Parathyroid adenoma (tissue), 2 donors: ENCODE data around the gene PADI3.

Source experiments
- H2AFZ ChIP-seq: fragments of 300-600 bp; sonication (generic); one replicate; pipeline ENCODE4 v1.7.0; 2017; ENCODE audit warnings: antibody characterized with exemption, mild to moderate bottlenecking
- H3K27ac ChIP-seq: fragments of 300-600 bp; sonication (generic); one replicate; pipeline ENCODE4 v1.7.0; 2017
- H3K27me3 ChIP-seq: fragments of 300-600 bp; sonication (generic); one replicate; pipeline ENCODE4 v1.7.0; 2017; ENCODE audit warnings: low read length; ENCODE audit not compliant: control insufficient read depth, insufficient read depth
- H3K36me3 ChIP-seq: fragments of 300-600 bp; sonication (generic); one replicate; pipeline ENCODE4 v1.7.0; 2017; ENCODE audit warnings: low read length; ENCODE audit not compliant: control insufficient read depth, insufficient read depth
- H3K4me1 ChIP-seq: fragments of 300-600 bp; sonication (generic); one replicate; pipeline ENCODE4 v1.7.0; 2017; ENCODE audit warnings: control low read depth
- H3K4me2 ChIP-seq: fragments of 300-600 bp; sonication (generic); one replicate; pipeline ENCODE4 v1.7.0; 2017; ENCODE audit warnings: low read length
- H3K4me3 ChIP-seq: fragments of 300-600 bp; sonication (generic); one replicate; pipeline ENCODE4 v1.7.0; 2017; ENCODE audit warnings: low read depth, low read length
- H3K79me2 ChIP-seq: fragments of 300-600 bp; sonication (generic); one replicate; pipeline ENCODE4 v1.7.0; 2017; ENCODE audit warnings: control low read depth
- H3K9ac ChIP-seq: fragments of 300-600 bp; sonication (generic); one replicate; pipeline ENCODE4 v1.7.0; 2017; ENCODE audit warnings: mild to moderate bottlenecking
- H3K9me3 ChIP-seq: fragments of 300-600 bp; sonication (generic); one replicate; pipeline ENCODE4 v1.7.0; 2017; ENCODE audit warnings: low read length; ENCODE audit not compliant: control insufficient read depth
- CTCF ChIP-seq: fragments of 300-600 bp; sonication (generic); IDR thresholded peaks from one replicate; pipeline ENCODE4 v1.7.0; 2017; ENCODE audit warnings: antibody characterized with exemption, mild to moderate bottlenecking
- donor health status: primary hyperparathyroidism.

The PADI3 gene

GRCh38 chr1:17258116-17258757, 9.3 kb downstream of the PADI3 start:
- Histone ChIP-seq H3K36me3 (no peaks in the 10 kb centered on the region), H3K27me3 (no peaks in the 10 kb centered on the region), H3K4me1 (no peaks in the 10 kb centered on the region), H3K9me3 (no peaks in the 10 kb centered on the region), H3K9ac (no peak overlapping the region), H3K27ac (no peak overlapping the region), H3K79me2 (no peaks in the 10 kb centered on the region), H3K4me2 (no peak overlapping the region), H3K4me3 (no peak overlapping the region), H2AFZ (no peak overlapping the region)
- TF ChIP-seq CTCF = no peak

GRCh38 chr1:17258758-17259130, 9.8 kb downstream of the PADI3 start:
- Histone ChIP-seq H3K4me2 (no peak overlapping the region), H3K9me3 (no peaks in the 10 kb centered on the region), H3K4me1 (no peaks in the 10 kb centered on the region), H3K36me3 (no peaks in the 10 kb centered on the region), H3K27me3 (no peaks in the 10 kb centered on the region), H3K27ac (no peak overlapping the region), H2AFZ (no peak overlapping the region), H3K79me2 (no peaks in the 10 kb centered on the region), H3K9ac (no peak overlapping the region), H3K4me3 (no peak overlapping the region)
- no peak for TF ChIP-seq CTCF

- TF ChIP-seq CTCF = no peak
- H3K4me2 ChIP-seq = no peak overlapping the region
Observed at GRCh38 chr1:17259233-17259873, 10.5 kb downstream of the PADI3 start.

GRCh38 chr1:17260264-17260663, 11.4 kb downstream of the PADI3 start:
- TF ChIP-seq CTCF = no peak
- Histone ChIP-seq H3K4me3 (no peak overlapping the region), H3K9ac (no peak overlapping the region)

More at GRCh38 chr1:17259233-17259873, 10.5 kb downstream of the PADI3 start:
- Histone ChIP-seq H3K36me3 (no peaks in the 10 kb centered on the region), H3K27ac (no peak overlapping the region), H3K27me3 (no peaks in the 10 kb centered on the region), H3K9me3 (no peaks in the 10 kb centered on the region), H3K4me1 (no peaks in the 10 kb centered on the region), H2AFZ (no peak overlapping the region), H3K79me2 (no peaks in the 10 kb centered on the region), H3K4me3 (no peak overlapping the region), H3K9ac (no peak overlapping the region)

GRCh38 chr1:17260738-17261137, 11.8 kb downstream of the PADI3 start:
- no peaks in the 10 kb centered on the region for H3K36me3 ChIP-seq
- H3K9ac ChIP-seq = no peak overlapping the region
- no peak for TF ChIP-seq CTCF
- no peak overlapping the region for H3K4me3 ChIP-seq
- no peak overlapping the region for H3K27ac ChIP-seq
- H2AFZ ChIP-seq = no peak overlapping the region
- no peak overlapping the region for H3K4me2 ChIP-seq
- no peaks in the 10 kb centered on the region for H3K4me1 ChIP-seq
- H3K79me2 ChIP-seq = no peaks in the 10 kb centered on the region
- no peaks in the 10 kb centered on the region for H3K9me3 ChIP-seq
- H3K27me3 ChIP-seq = no peaks in the 10 kb centered on the region

More at GRCh38 chr1:17260264-17260663, 11.4 kb downstream of the PADI3 start:
- Histone ChIP-seq H2AFZ (no peak overlapping the region), H3K36me3 (no peaks in the 10 kb centered on the region), H3K79me2 (no peaks in the 10 kb centered on the region), H3K4me2 (no peak overlapping the region), H3K27me3 (no peaks in the 10 kb centered on the region), H3K9me3 (no peaks in the 10 kb centered on the region), H3K27ac (no peak overlapping the region), H3K4me1 (no peaks in the 10 kb centered on the region)
